Activated T-helper 17 cell treated with anti-CD3 and anti-CD28 coated beads, Interleukin-2, amount 50 U/mL, for 72 hours (primary cell): Measurements from ENCODE around the gene PDPR. TPM values are rescaled to one million over a fixed set of nuclear protein-coding genes. Genes with fewer than 3 reads are reported as not detected.
"Not testable (repeated sequence)": the region's sequence is repeated elsewhere in the genome, so short reads cannot be mapped to it uniquely, and the experiment has no call there.

Experiments used
- ATAC-seq: fragments of 150-1000 bp; cut with Tn5 transposase; replicated peaks from 2 replicates; pipeline ENCODE4 v1.10.0; 2021; ENCODE audit warnings: mild to moderate bottlenecking, moderate library complexity
- H3K27ac Mint-ChIP-seq: one replicate; pipeline ENCODE4 v1.8.0; 2022; ENCODE audit warnings: mixed read lengths
- H3K27me3 Mint-ChIP-seq: one replicate; pipeline ENCODE4 v1.8.0; 2022; ENCODE audit warnings: mixed read lengths
- H3K36me3 Mint-ChIP-seq: one replicate; pipeline ENCODE4 v1.8.0; 2022; ENCODE audit warnings: low read depth, mild to moderate bottlenecking, mixed read lengths
- H3K4me1 Mint-ChIP-seq: one replicate; pipeline ENCODE4 v1.8.0; 2022; ENCODE audit warnings: mixed read lengths
- H3K4me3 Mint-ChIP-seq: one replicate; pipeline ENCODE4 v1.8.0; 2022; ENCODE audit warnings: mild to moderate bottlenecking, mixed read lengths
- H3K9me3 Mint-ChIP-seq: one replicate; pipeline ENCODE4 v1.8.0; 2022; ENCODE audit warnings: mixed read lengths
- total RNA-seq, 2 donors: library from RNA; stranded (reverse); gene quantifications; one replicate each; pipeline ENCODE4 v1.2.3, GENCODE V29; 2022

Gene PDPR
- total RNA-seq = 10 to 100 TPM; 33.3 to 34.4 TPM

- H3K4me1 Mint-ChIP-seq = peaks cover 24% of the 10 kb centered on the region
- H3K9me3 Mint-ChIP-seq, H3K27me3 Mint-ChIP-seq: not testable (repeated sequence)
- H3K36me3 Mint-ChIP-seq = peaks cover 20% of the 10 kb centered on the region
- peak within 1 kb of the TSS; percentile 67 for H3K27ac Mint-ChIP-seq
- H3K4me3 Mint-ChIP-seq = peak within 1 kb of the TSS; percentile 84
- ATAC-seq = peak; percentile 95
These were observed at the start of gene PDPR for GRCh38 chr16:70113982-70114826. Gene PDPR, plus strand, starts transcription at chr16:70114332. Its CDS starts 6,161 bp downstream, at chr16:70120493.

- H3K36me3 Mint-ChIP-seq, H3K27me3 Mint-ChIP-seq, H3K27ac Mint-ChIP-seq, H3K9me3 Mint-ChIP-seq, H3K4me1 Mint-ChIP-seq: not testable (repeated sequence)
- peak overlapping the region; percentile 70 for H3K4me3 Mint-ChIP-seq
- peak; percentile 51 for ATAC-seq
These were observed 49.2 kb upstream of the PDPR start for GRCh38 chr16:70064841-70065370.

- not testable (repeated sequence) for H3K27me3 Mint-ChIP-seq, H3K36me3 Mint-ChIP-seq, H3K9me3 Mint-ChIP-seq, H3K27ac Mint-ChIP-seq, H3K4me1 Mint-ChIP-seq
- ATAC-seq = peak; percentile 51
- peak overlapping the region; percentile 70 for H3K4me3 Mint-ChIP-seq
These were observed 48.8 kb upstream of the PDPR start for GRCh38 chr16:70065376-70065745.

DNA sequence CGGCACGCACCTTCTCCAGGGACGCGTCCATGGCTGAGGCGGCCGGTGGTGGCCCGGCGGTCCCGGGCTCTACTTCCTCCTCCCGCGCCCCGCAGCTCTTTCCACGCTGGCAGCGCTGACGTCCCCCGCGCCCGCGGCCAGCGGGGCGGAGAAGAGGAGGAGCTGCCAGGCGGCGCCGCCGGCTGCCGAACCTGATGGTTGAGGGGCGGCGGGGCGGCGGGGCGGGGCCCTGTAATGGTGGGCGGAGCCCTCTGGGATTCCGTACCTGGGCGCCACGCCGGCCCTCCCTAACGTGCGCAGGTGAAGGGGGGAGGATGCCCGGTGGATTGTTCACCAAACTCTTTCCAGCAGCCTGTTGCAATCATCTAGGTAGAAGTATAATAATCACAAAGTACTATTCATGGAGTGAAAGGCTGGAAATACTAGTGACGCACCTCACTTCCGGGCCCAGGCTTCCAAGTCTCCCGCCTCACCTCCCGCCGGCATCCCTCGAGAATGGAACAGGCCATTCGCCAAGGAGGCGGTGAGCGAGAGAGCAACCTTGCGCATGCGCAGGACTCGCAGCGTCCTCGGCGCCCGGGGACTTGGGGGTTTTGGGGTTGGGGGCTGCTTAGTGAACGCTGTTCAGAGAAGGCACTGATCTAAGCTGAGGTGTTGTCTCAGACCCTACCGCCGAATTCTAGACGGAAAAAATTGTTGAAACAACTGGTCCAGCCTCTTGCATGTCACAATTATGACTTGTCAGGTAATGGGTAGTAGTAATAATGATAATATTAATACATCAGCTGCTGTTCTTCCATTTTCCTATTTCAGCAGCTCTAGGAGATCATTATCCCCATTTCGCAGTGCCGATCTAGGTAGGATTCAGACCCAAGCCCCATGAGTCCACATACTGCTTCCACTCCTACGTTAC, 48.1 kb upstream of the PDPR start:
- H3K27me3 Mint-ChIP-seq, H3K36me3 Mint-ChIP-seq, H3K4me1 Mint-ChIP-seq, H3K9me3 Mint-ChIP-seq: not testable (repeated sequence)
- Mint-ChIP-seq H3K4me3 (peak overlapping the region; percentile 69), H3K27ac (peak overlapping the region; percentile 68)
- peak; percentile 93 for ATAC-seq

DNA sequence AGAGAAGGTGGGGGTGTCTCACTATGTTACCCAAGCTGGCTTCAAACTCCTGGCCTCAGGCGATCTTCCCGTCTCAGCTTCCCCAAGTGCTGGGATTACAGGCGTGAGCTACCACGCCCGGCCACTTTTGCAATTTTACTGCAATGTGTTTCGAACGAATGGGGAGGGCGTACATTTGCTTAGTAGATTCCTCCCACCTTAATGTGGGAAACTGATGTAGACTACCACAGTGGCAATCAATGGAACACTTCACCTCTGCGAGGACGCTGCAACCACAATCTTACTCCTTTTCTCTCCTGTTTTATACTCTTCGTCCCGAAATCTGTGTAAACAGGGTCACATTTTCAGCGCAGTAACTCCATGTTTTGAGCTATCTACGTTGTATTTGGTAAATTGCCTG, 47.4 kb upstream of the PDPR start:
- not testable (repeated sequence) for H3K36me3 Mint-ChIP-seq, ATAC-seq, H3K9me3 Mint-ChIP-seq, H3K27me3 Mint-ChIP-seq, H3K4me1 Mint-ChIP-seq, H3K27ac Mint-ChIP-seq
- H3K4me3 Mint-ChIP-seq = peak overlapping the region; percentile 69

- H3K36me3 Mint-ChIP-seq, H3K27ac Mint-ChIP-seq, H3K27me3 Mint-ChIP-seq, H3K4me3 Mint-ChIP-seq, H3K9me3 Mint-ChIP-seq, ATAC-seq, H3K4me1 Mint-ChIP-seq: not testable (repeated sequence)
These were observed 35.1 kb upstream of the PDPR start for GRCh38 chr16:70079081-70079480.

DNA sequence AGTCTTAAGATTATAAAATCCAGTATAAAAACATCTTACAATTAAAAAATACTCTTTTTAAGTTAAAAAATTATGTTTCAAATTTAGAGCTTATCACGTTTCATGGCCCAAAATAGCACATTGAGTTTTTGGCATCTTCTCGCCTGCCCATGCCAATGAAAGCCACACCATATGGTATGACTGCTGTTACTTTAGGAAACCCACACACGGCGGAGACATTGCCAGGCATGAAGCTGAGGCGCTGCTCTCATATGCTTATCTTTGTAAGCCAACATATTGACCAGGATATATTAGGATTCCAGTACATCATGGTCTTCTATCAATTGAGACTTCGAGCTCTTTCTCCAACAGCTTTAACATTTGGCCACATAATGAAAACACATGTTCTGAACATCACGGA, 32.9 kb upstream of the PDPR start:
- not testable (repeated sequence) for H3K27ac Mint-ChIP-seq, H3K36me3 Mint-ChIP-seq, ATAC-seq, H3K27me3 Mint-ChIP-seq, H3K4me3 Mint-ChIP-seq, H3K4me1 Mint-ChIP-seq, H3K9me3 Mint-ChIP-seq

GRCh38 chr16:70083931-70084330, 30.2 kb upstream of the PDPR start:
- not testable (repeated sequence) for H3K4me1 Mint-ChIP-seq, H3K27me3 Mint-ChIP-seq, ATAC-seq, H3K9me3 Mint-ChIP-seq, H3K4me3 Mint-ChIP-seq, H3K36me3 Mint-ChIP-seq, H3K27ac Mint-ChIP-seq

DNA sequence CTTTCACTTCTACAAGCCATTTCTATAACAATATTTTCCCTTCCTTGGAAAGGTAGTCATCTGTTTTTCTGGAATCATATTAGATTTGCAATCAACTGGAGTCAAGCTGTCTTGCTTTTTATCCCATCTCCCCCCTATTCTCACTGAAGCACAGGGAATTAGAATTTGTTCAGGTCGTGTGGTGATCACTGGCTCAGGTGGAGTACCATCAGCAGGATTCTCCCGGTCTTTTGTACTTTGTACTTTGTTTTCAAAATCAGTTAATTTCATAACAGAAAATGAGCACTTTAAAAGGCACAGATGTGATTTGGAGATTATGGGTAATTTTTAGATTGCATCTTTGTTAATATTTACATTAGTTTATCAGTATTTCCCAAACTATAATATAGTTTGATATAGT, 26.0 kb upstream of the PDPR start:
- not testable (repeated sequence) for H3K4me1 Mint-ChIP-seq

DNA sequence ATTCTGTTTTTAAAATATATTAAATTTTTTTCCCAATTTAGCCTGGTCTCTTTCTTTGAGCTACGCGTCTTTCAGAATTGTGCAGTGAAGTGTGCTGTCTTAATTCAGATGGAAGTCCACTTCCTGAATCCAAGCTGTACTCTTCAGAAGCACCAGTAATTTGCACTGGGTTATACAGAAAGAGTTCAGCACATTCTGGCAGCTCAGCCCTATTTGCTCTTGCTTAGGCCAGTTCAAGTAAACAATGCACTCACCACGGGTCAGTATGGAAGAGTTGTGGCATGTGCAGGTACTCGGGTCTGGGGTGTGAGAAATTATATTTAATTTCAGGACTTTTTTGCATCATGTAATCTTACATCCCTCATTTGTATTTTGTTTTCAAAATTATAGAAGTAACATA, 25.3 kb upstream of the PDPR start:
- H3K4me3 Mint-ChIP-seq, H3K27me3 Mint-ChIP-seq, ATAC-seq, H3K36me3 Mint-ChIP-seq, H3K4me1 Mint-ChIP-seq, H3K9me3 Mint-ChIP-seq, H3K27ac Mint-ChIP-seq: not testable (repeated sequence)

More for the DNA sequence above, 26.0 kb upstream of the PDPR start:
- H3K36me3 Mint-ChIP-seq, H3K4me3 Mint-ChIP-seq, ATAC-seq, H3K27me3 Mint-ChIP-seq, H3K9me3 Mint-ChIP-seq, H3K27ac Mint-ChIP-seq: not testable (repeated sequence)

DNA sequence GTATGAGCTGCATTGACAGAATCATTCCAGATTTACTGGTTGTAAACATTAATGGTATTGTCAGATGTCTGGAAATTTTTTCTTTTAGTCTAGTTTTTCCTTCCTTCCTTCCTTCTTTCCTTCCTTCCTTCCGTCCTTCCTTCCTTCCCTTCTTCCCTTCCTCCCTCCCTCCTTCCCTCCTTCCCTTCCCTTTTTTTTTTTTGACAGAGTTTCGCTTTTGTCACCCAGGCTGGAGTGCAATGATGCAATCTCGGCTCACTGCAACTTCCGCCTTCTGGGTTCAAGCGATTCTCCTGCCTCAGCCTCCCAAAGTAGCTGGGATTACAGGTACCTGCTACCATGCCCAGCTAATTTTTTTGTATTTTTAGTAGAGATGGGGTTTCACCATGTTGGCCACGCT, 24.8 kb upstream of the PDPR start:
- not testable (repeated sequence) for H3K27ac Mint-ChIP-seq, ATAC-seq, H3K4me1 Mint-ChIP-seq, H3K27me3 Mint-ChIP-seq, H3K36me3 Mint-ChIP-seq, H3K4me3 Mint-ChIP-seq, H3K9me3 Mint-ChIP-seq

- H3K27ac Mint-ChIP-seq, H3K36me3 Mint-ChIP-seq, ATAC-seq, H3K27me3 Mint-ChIP-seq, H3K4me3 Mint-ChIP-seq, H3K9me3 Mint-ChIP-seq, H3K4me1 Mint-ChIP-seq: not testable (repeated sequence)
These were observed 23.0 kb upstream of the PDPR start for GRCh38 chr16:70091104-70091503.

GRCh38 chr16:70094096-70094495, 20.0 kb upstream of the PDPR start:
- ATAC-seq, H3K27me3 Mint-ChIP-seq, H3K36me3 Mint-ChIP-seq, H3K27ac Mint-ChIP-seq, H3K4me1 Mint-ChIP-seq, H3K9me3 Mint-ChIP-seq, H3K4me3 Mint-ChIP-seq: not testable (repeated sequence)

DNA sequence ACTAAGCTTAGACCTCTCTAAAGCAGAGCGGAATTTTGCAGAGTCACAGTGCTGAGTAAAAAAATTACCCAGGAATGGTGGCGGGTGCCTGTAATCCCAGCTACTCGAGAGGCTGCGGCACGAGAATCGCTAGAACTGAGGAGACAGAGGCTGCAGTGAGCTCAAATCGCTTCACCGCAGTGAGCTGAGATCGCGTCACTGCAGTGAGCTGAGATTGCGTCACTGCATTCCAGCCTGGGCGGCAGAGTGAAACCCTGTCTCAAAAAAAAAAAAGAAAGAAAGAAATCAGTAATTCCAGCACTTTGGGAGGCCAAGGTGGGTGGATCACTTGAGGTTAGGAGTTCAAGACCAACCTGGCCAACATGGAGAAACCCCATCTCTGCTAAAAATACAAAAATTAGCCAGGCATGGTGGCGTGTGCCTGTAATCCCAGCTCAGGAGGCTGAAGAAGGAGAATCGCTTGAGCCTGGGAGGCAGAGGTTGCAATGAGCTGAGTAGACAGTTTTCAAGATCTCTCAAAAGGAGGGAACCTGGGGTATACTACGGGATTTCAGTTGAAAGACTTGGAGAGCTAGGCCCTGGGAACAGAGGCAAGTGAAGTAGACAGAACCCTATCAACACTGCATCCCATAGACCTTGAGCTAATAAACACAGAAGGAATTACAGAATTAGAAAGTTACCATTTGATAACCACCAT, 4.4 kb upstream of the PDPR start:
- not testable (repeated sequence) for H3K27ac Mint-ChIP-seq, H3K9me3 Mint-ChIP-seq, H3K27me3 Mint-ChIP-seq, ATAC-seq, H3K4me3 Mint-ChIP-seq, H3K4me1 Mint-ChIP-seq, H3K36me3 Mint-ChIP-seq
